Keratinocyte (primary cell): Measurements from ENCODE around the gene PGLYRP4. TPM values are rescaled to one million over a fixed set of nuclear protein-coding genes. Genes with fewer than 3 reads are reported as not detected.

ENCODE experiments used
- DNase-seq: peaks from one replicate; pipeline ENCODE4 v3.0.0-alpha.2; 2011; ENCODE audit warnings: low read depth, missing footprints, low spot score
- FAIRE-seq: peaks from 2 replicates; lab custom pipeline; 2011; peaks lifted over from hg19 to GRCh38; lab: Jason Lieb, UNC
- H2AFZ ChIP-seq: 2 replicates; pipeline ENCODE4 v1.6.0; 2012; ENCODE audit warnings: low read length, control low read depth, inconsistent platforms; ENCODE audit not compliant: control insufficient read depth
- H3K27ac ChIP-seq: 2 replicates; pipeline ENCODE4 v1.5.1; 2011; ENCODE audit warnings: low read length; ENCODE audit not compliant: control insufficient read depth, insufficient read depth
- H3K27me3 ChIP-seq: 3 replicates; pipeline ENCODE4 v1.6.0; 2011; ENCODE audit warnings: low read length; ENCODE audit not compliant: control insufficient read depth, insufficient read depth; ENCODE audit errors: extremely low read depth
- H3K36me3 ChIP-seq, 2 experiments: 2 replicates in 1 of 2; 3 replicates in 1 of 2; pipeline ENCODE4 v1.5.1; 2011; ENCODE audit warnings: low read length in 2 of 2, mild to moderate bottlenecking in 1 of 2; ENCODE audit not compliant: control insufficient read depth in 2 of 2, insufficient read depth in 2 of 2; ENCODE audit errors: extremely low read depth in 1 of 2
- H3K4me1 ChIP-seq: 3 replicates; pipeline ENCODE4 v1.5.1; 2011; ENCODE audit warnings: low read length; ENCODE audit not compliant: control insufficient read depth, insufficient read depth; ENCODE audit errors: extremely low read depth
- H3K4me2 ChIP-seq: 3 replicates; pipeline ENCODE4 v1.6.0; 2011; ENCODE audit warnings: low read depth, low read length; ENCODE audit not compliant: control insufficient read depth, insufficient read depth; ENCODE audit errors: extremely low read depth
- H3K4me3 ChIP-seq, 3 experiments: fragments of 200-600 bp in 1 of 3; sonication (generic) in 1 of 3; 2 replicates in 2 of 3; 3 replicates in 1 of 3; pipeline ENCODE4 v1.5.1; 2011 to 2016; ENCODE audit warnings: low read length in 3 of 3, mild to moderate bottlenecking in 3 of 3, control low read depth in 2 of 3, inconsistent platforms in 1 of 3, low read depth in 1 of 3, mixed read lengths in 1 of 3, mixed run types in 1 of 3, moderate library complexity in 1 of 3; ENCODE audit not compliant: control insufficient read depth in 2 of 3, insufficient read depth in 2 of 3; ENCODE audit errors: extremely low read depth in 1 of 3
- H3K79me2 ChIP-seq: 2 replicates; pipeline ENCODE4 v1.6.0; 2012; ENCODE audit warnings: low read length; ENCODE audit not compliant: control insufficient read depth, insufficient read depth
- H3K9ac ChIP-seq: 3 replicates; pipeline ENCODE4 v1.6.0; 2011; ENCODE audit warnings: low read length; ENCODE audit not compliant: control insufficient read depth, insufficient read depth; ENCODE audit errors: extremely low read depth
- H3K9me1 ChIP-seq: 3 replicates; pipeline ENCODE4 v1.6.0; 2011; ENCODE audit warnings: low read length; ENCODE audit not compliant: control insufficient read depth, insufficient read depth; ENCODE audit errors: extremely low read depth
- H3K9me3 ChIP-seq: 2 replicates; pipeline ENCODE4 v1.5.1; 2012; ENCODE audit warnings: low read depth, low read length; ENCODE audit not compliant: control insufficient read depth
- H4K20me1 ChIP-seq: 3 replicates; pipeline ENCODE4 v1.6.0; 2011; ENCODE audit warnings: low read length; ENCODE audit not compliant: control insufficient read depth, insufficient read depth; ENCODE audit errors: extremely low read depth
- EZH2 ChIP-seq: IDR thresholded peaks from one replicate; pipeline ENCODE4 v1.6.1; 2012; ENCODE audit warnings: inconsistent platforms, mild to moderate bottlenecking, low read length, moderate library complexity
- dilution Hi-C: fragments of 300-500 bp; cut with MboI; formaldehyde crosslinking; loops from one replicate; pipeline ENCODE4 v1.7.0; 2020; ENCODE audit warnings: low sequenced_read_pairs; ENCODE audit not compliant: extremely low pct_ligation_motif_present
- polyA minus RNA-seq, 3 experiments: library from RNA; depleted of rRNA, polyadenylated mRNA; stranded (reverse); fragments of >200 nt; gene quantifications; 1 replicate in 1 of 3; 2 replicates in 1 of 3; 3 replicates in 1 of 3; pipeline ENCODE4 v1.2.3, GENCODE V29; 2011
- polyA plus RNA-seq, 5 experiments: library from polyadenylated mRNA; depleted of rRNA in 3 of 5; stranded (reverse) in 3 of 5; stranded (forward) in 1 of 5; unstranded in 1 of 5; fragments of >200 nt; gene quantifications; 1 replicate in 1 of 5; 2 replicates in 3 of 5; 3 replicates in 1 of 5; pipeline versions ENCODE4 v1.2.1 to v1.2.3, GENCODE V29; 2011 to 2012; ENCODE audit warnings: missing spikeins in 2 of 5, low read depth in 1 of 5, low replicate concordance in 1 of 5
- TF ChIP-seq, protein P1 (sequence below), 3 experiments: IDR thresholded peaks in 1 of 3; conservative IDR thresholded peaks in 1 of 3; optimal IDR thresholded peaks in 1 of 3; 2 replicates in 2 of 3; 3 replicates in 1 of 3; pipeline versions ENCODE3 to v1.5.1; 2011; ENCODE audit warnings: low read length in 3 of 3, mild to moderate bottlenecking in 3 of 3, moderate library complexity in 2 of 3, control low read depth in 1 of 3, inconsistent platforms in 1 of 3; ENCODE audit not compliant: insufficient read depth in 2 of 3; ENCODE audit errors: extremely low read depth in 1 of 3

PGLYRP4 gene, protein sequence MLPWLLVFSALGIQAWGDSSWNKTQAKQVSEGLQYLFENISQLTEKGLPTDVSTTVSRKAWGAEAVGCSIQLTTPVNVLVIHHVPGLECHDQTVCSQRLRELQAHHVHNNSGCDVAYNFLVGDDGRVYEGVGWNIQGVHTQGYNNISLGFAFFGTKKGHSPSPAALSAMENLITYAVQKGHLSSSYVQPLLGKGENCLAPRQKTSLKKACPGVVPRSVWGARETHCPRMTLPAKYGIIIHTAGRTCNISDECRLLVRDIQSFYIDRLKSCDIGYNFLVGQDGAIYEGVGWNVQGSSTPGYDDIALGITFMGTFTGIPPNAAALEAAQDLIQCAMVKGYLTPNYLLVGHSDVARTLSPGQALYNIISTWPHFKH
- polyA plus RNA-seq = 2.4 to 21.6 TPM (median 3.8 TPM) in 3 replicates
- polyA plus RNA-seq (2011; ENCODE audit: low read depth) = 7.6 TPM
- 3.6 and 5.1 TPM in 2 replicates for polyA plus RNA-seq (2011; cell fraction: cytosol; rRNA removed)
- polyA plus RNA-seq (2011; cell fraction: nucleus; rRNA removed) = 20.0 and 21.8 TPM in 2 replicates
- polyA plus RNA-seq (2012; ENCODE audit: low replicate concordance) = 1.8 and 35.2 TPM in 2 replicates
- 2.3 to 25.5 TPM (median 3.5 TPM) in 3 replicates for polyA minus RNA-seq
- 2.7 TPM for polyA minus RNA-seq (2011; cell fraction: cytosol; rRNA and poly(A)+ RNA removed)
- polyA minus RNA-seq (2011; cell fraction: nucleus; rRNA and poly(A)+ RNA removed) = 10.7 and 12.4 TPM in 2 replicates

DNA sequence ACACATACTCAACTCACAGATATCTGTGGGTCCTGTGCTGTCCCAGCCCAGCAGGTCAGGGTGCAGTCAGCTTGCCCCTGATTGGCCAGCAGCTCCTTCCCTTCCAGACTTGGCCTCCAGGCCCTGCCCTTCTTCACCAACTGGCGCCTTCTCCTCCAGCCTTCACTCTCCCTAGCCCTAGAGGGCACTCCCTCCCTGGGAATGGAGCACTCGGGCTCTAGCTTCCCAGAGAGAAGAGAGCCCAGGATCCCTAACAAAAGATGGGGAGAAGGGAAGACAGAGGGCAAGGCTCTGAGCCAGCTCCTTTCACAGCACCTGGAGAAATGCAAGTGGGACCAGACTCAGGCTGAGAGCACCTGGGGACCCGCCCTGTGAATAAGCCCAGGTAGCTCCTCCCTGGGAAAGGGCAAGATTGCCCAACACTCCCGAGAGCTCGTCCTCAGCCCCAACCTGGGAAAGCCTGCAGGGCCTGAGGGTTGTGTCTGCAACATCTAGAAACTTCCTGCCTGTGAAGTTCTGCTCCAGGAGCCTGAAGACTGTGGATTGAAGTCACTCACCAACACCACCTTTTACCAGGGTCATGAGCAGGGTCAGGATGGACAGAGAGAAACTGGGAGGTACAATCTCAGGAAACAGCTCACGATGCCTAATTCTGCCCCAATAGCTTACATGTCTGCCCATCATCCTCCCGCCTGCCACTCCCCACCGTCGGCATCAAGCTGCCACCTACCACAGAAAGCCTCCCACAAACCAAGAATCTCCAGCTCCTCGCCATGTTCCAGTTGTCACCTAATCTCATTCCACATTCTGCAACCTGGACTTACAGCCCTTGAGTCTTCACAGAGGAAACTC is at the start of gene PGLYRP4:
Gene PGLYRP4, minus strand, starts transcription at position 331 of the 852 bp plus-strand sequence. CDS start 909 bp downstream, outside the sequence.
- dilution Hi-C loops = no loop called here
- no peak within 1 kb of the TSS for H3K4me3 ChIP-seq
- no peaks in the 10 kb centered on the region for H3K79me2 ChIP-seq
- no peaks in the 10 kb centered on the region for H3K9me1 ChIP-seq
- H3K27me3 ChIP-seq = peaks cover 3% of the 10 kb centered on the region
- TF ChIP-seq EZH2 = no peak
- TF ChIP-seq, protein P1, sequence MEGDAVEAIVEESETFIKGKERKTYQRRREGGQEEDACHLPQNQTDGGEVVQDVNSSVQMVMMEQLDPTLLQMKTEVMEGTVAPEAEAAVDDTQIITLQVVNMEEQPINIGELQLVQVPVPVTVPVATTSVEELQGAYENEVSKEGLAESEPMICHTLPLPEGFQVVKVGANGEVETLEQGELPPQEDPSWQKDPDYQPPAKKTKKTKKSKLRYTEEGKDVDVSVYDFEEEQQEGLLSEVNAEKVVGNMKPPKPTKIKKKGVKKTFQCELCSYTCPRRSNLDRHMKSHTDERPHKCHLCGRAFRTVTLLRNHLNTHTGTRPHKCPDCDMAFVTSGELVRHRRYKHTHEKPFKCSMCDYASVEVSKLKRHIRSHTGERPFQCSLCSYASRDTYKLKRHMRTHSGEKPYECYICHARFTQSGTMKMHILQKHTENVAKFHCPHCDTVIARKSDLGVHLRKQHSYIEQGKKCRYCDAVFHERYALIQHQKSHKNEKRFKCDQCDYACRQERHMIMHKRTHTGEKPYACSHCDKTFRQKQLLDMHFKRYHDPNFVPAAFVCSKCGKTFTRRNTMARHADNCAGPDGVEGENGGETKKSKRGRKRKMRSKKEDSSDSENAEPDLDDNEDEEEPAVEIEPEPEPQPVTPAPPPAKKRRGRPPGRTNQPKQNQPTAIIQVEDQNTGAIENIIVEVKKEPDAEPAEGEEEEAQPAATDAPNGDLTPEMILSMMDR (optimal IDR thresholded peaks at IDR 0.05 in 1 of 3, IDR thresholded peaks at IDR 0.05 in 1 of 3, conservative IDR thresholded peaks at IDR 0.05 in 1 of 3; ENCODE audit: extremely low read depth in 1 of 3, insufficient read depth in 2 of 3, low read length in 3 of 3) = peak in 1 of 3 experiments; percentile 6
- H3K9ac ChIP-seq = no peak within 1 kb of the TSS
- H2AFZ ChIP-seq = peak within 1 kb of the TSS; percentile 53
- H3K36me3 ChIP-seq = no peaks in the 10 kb centered on the region
- peak within 1 kb of the TSS; percentile 6 for H3K4me2 ChIP-seq
- H3K9me3 ChIP-seq = no peaks in the 10 kb centered on the region
- H3K27ac ChIP-seq = no peak within 1 kb of the TSS
- peaks cover 12% of the 10 kb centered on the region for H3K4me1 ChIP-seq
- DNase-seq = no peak
- H4K20me1 ChIP-seq = no peaks in the 10 kb centered on the region
- peak; percentile 61 for FAIRE-seq

DNA sequence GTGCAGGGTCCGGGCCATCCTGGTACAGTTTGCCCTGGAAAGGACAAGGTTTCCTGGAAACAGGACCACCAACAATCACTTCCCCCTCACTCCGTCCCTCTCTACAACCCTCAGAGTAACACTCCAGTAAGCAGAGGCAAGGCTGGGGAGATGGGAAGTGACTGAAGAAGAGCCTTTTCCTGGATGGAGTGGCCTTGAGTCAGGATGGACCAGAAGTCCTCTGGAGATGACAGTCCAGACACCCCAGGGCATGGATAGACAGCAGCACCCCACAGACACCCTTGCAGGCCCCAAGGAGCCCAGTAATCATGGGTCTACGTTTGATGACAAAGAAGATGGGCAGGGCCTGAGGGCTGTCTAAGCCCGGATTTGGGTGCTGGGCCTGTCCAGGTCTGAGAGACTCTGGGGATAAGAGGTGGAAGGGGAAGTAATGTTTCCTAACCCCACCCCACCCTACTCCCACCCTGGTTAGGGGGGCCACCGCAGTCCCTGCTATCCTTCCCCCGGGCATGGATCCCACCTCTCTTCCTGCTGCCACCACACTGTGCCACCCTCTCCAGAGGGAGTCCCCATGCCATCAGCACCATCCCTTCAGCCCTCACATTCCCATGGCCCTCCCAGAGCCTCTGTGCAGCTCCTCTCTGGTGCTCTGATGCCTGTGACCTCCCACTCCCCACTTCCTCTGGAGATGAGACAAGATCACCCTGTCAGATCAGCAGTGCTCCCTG is 49.4 kb upstream of the PGLYRP4 start:
- DNase-seq (no peak), FAIRE-seq (no peak)
- H3K9ac ChIP-seq = no peak overlapping the region
- no peak overlapping the region for H3K4me2 ChIP-seq
- H3K4me3 ChIP-seq = no peak overlapping the region
- TF ChIP-seq, protein P1 (optimal IDR thresholded peaks at IDR 0.05 in 1 of 3, IDR thresholded peaks at IDR 0.05 in 1 of 3, conservative IDR thresholded peaks at IDR 0.05 in 1 of 3; ENCODE audit: extremely low read depth in 1 of 3, insufficient read depth in 2 of 3, low read length in 3 of 3) = no peak
- no peak for TF ChIP-seq EZH2
- H3K36me3 ChIP-seq = no peaks in the 10 kb centered on the region
- dilution Hi-C loops = no loop called here
- H2AFZ ChIP-seq = no peak overlapping the region
- no peaks in the 10 kb centered on the region for H4K20me1 ChIP-seq
- H3K9me3 ChIP-seq = no peaks in the 10 kb centered on the region
- H3K9me1 ChIP-seq = no peaks in the 10 kb centered on the region
- peaks cover 10% of the 10 kb centered on the region for H3K4me1 ChIP-seq
- no peak overlapping the region for H3K27ac ChIP-seq
- no peaks in the 10 kb centered on the region for H3K79me2 ChIP-seq
- peaks cover 20% of the 10 kb centered on the region for H3K27me3 ChIP-seq
